H1 (cell line): ENCODE measurements around the gene DNAJC16. TPM values are rescaled to one million over a fixed set of nuclear protein-coding genes. Genes with fewer than 3 reads are reported as not detected.

Source experiments
- CTCF ChIA-PET: fragments of 300-600 bp; sonication (Branson Sonifier 250); formaldehyde crosslinking; loops from one replicate; lab custom pipeline; 2021; ENCODE audit not compliant: partially characterized antibody; lab: Charles Lee
- POLR2A ChIA-PET: fragments of 300-600 bp; sonication (Branson Sonifier 250); formaldehyde crosslinking; loops from one replicate; lab custom pipeline; 2021; ENCODE audit warnings: inconsistent platforms; ENCODE audit not compliant: partially characterized antibody; lab: Charles Lee
- DNase-seq, 2 experiments: peaks; one replicate each; pipeline versions ENCODE4 v3.0.0 to v3.0.0-alpha.2; 2010 to 2022; ENCODE audit warnings: low spot score in 2 of 2, low read depth in 1 of 2, mixed read lengths in 1 of 2
- FAIRE-seq: peaks from 2 replicates; lab custom pipeline; 2011; peaks lifted over from hg19 to GRCh38; lab: Jason Lieb, UNC
- H2AFZ ChIP-seq: 2 replicates; pipeline ENCODE4 v1.8.1; 2012; ENCODE audit warnings: low read length, inconsistent platforms
- H2AK5ac ChIP-seq: 2 replicates; pipeline ENCODE4 v1.6.1; 2013; ENCODE audit warnings: low read depth, low read length
- H2BK120ac ChIP-seq: replicated peaks from 2 replicates; pipeline ENCODE3; 2013; ENCODE audit warnings: low read depth, low read length, inconsistent platforms
- H2BK12ac ChIP-seq: 2 replicates; pipeline ENCODE4 v1.6.1; 2013; ENCODE audit warnings: low read depth, low read length
- H2BK15ac ChIP-seq: 2 replicates; pipeline ENCODE4 v1.6.1; 2013; ENCODE audit warnings: low read length
- H2BK20ac ChIP-seq: 2 replicates; pipeline ENCODE4 v1.6.1; 2013; ENCODE audit warnings: low read length
- H2BK5ac ChIP-seq: 2 replicates; pipeline ENCODE4 v1.6.1; 2013; ENCODE audit warnings: low read depth, low read length
- H3K14ac ChIP-seq: 2 replicates; pipeline ENCODE4 v1.6.1; 2013; ENCODE audit warnings: inconsistent platforms; ENCODE audit not compliant: insufficient read length
- H3K18ac ChIP-seq: 2 replicates; pipeline ENCODE4 v1.6.1; 2013; ENCODE audit warnings: low read length; ENCODE audit errors: extremely low read depth
- H3K23ac ChIP-seq: 2 replicates; pipeline ENCODE4 v1.6.1; 2013; ENCODE audit warnings: inconsistent platforms; ENCODE audit not compliant: insufficient read length
- H3K23me2 ChIP-seq: 2 replicates; pipeline ENCODE4 v1.6.1; 2013; ENCODE audit warnings: low read depth, low read length
- H3K27ac ChIP-seq: 2 replicates; pipeline ENCODE4 v1.6.1; 2011; ENCODE audit warnings: low read depth, low read length, inconsistent platforms
- H3K27me3 ChIP-seq, 4 experiments: replicated peaks in 1 of 4; 1 replicate in 1 of 4; 2 replicates in 3 of 4; pipeline versions ENCODE4 v1.6.1 to v1.8.1; 2011 to 2013; ENCODE audit warnings: low read length in 3 of 4, mild to moderate bottlenecking in 3 of 4, inconsistent platforms in 2 of 4, mixed read lengths in 2 of 4, moderate library complexity in 1 of 4; ENCODE audit not compliant: control insufficient read depth in 3 of 4, insufficient read depth in 3 of 4; ENCODE audit errors: extremely low read depth in 1 of 4
- H3K36me3 ChIP-seq, 4 experiments: 2 replicates each; pipeline versions ENCODE4 v1.6.1 to v1.8.1; 2011 to 2013; ENCODE audit warnings: mild to moderate bottlenecking in 4 of 4, low read length in 3 of 4, moderate library complexity in 2 of 4, control low read depth in 1 of 4, inconsistent platforms in 1 of 4; ENCODE audit not compliant: insufficient read depth in 4 of 4, control insufficient read depth in 2 of 4
- H3K4ac ChIP-seq: replicated peaks from 2 replicates; pipeline ENCODE3; 2013; ENCODE audit warnings: low read length, low read depth, mixed read lengths, inconsistent platforms; ENCODE audit not compliant: insufficient read length
- H3K4me1 ChIP-seq, 4 experiments: replicated peaks in 1 of 4; 1 replicate in 1 of 4; 2 replicates in 3 of 4; pipeline versions ENCODE4 v1.6.1 to v1.8.1; 2011 to 2013; ENCODE audit warnings: low read length in 3 of 4, inconsistent platforms in 2 of 4, mixed read lengths in 1 of 4; ENCODE audit not compliant: insufficient read depth in 4 of 4, control insufficient read depth in 3 of 4
- H3K4me2 ChIP-seq, 2 experiments: 2 replicates each; pipeline versions ENCODE4 v1.6.1 to v1.8.1; 2011 to 2013; ENCODE audit warnings: low read depth in 2 of 2, low read length in 2 of 2, control low read depth in 1 of 2, inconsistent platforms in 1 of 2, mild to moderate bottlenecking in 1 of 2; ENCODE audit not compliant: insufficient read depth in 1 of 2
- H3K4me3 ChIP-seq, 4 experiments: fragments of 200-600, 300-600 bp in 1 of 4; sonication (generic), shearing (Covaris generic), sonication (Bioruptor Twin) in 1 of 4; 2 replicates each; pipeline versions ENCODE4 v1.5.1 to v1.8.1; 2011 to 2016; ENCODE audit warnings: low read length in 4 of 4, low read depth in 3 of 4, control low read depth in 2 of 4, inconsistent platforms in 2 of 4, mild to moderate bottlenecking in 2 of 4, mixed read lengths in 1 of 4, moderate library complexity in 1 of 4; ENCODE audit not compliant: insufficient read depth in 2 of 4; ENCODE audit errors: extremely low read depth in 1 of 4
- H3K56ac ChIP-seq: replicated peaks from 2 replicates; pipeline ENCODE3; 2013; ENCODE audit warnings: low read depth, mild to moderate bottlenecking, mixed read lengths, low read length, inconsistent platforms; ENCODE audit not compliant: insufficient read length
- H3K79me1 ChIP-seq: 2 replicates; pipeline ENCODE4 v1.6.1; 2013; ENCODE audit warnings: low read depth, low read length, control low read depth
- H3K79me2 ChIP-seq, 2 experiments: 2 replicates each; pipeline versions ENCODE4 v1.6.1 to v1.8.1; 2012 to 2013; ENCODE audit warnings: low read length in 2 of 2, mild to moderate bottlenecking in 2 of 2, inconsistent platforms in 1 of 2; ENCODE audit not compliant: insufficient read depth in 2 of 2, control insufficient read depth in 1 of 2
- H3K9ac ChIP-seq, 4 experiments: replicated peaks in 1 of 4; 1 replicate in 1 of 4; 2 replicates in 3 of 4; pipeline versions ENCODE4 v1.6.1 to v1.8.1; 2011 to 2013; ENCODE audit warnings: low read depth in 3 of 4, low read length in 3 of 4, control low read depth in 2 of 4, mild to moderate bottlenecking in 2 of 4, moderate library complexity in 2 of 4, inconsistent platforms in 1 of 4; ENCODE audit errors: extremely low read depth in 1 of 4
- H3K9me3 ChIP-seq, 2 experiments: 2 replicates each; pipeline versions ENCODE4 v1.6.1 to v1.8.1; 2012 to 2013; ENCODE audit warnings: mild to moderate bottlenecking in 2 of 2, moderate library complexity in 2 of 2, control low read depth in 1 of 2, inconsistent platforms in 1 of 2, low read depth in 1 of 2, low read length in 1 of 2, mixed read lengths in 1 of 2; ENCODE audit not compliant: insufficient read depth in 2 of 2
- H4K20me1 ChIP-seq, 2 experiments: replicated peaks in 1 of 2; 2 replicates each; pipeline versions ENCODE3 to v1.8.1; 2011 to 2013; ENCODE audit warnings: inconsistent platforms in 2 of 2, low read length in 2 of 2, mild to moderate bottlenecking in 1 of 2; ENCODE audit not compliant: insufficient read depth in 2 of 2, control insufficient read depth in 1 of 2
- H4K5ac ChIP-seq: 2 replicates; pipeline ENCODE4 v1.6.1; 2013; ENCODE audit warnings: low read length, low read depth, mixed read lengths, inconsistent platforms; ENCODE audit not compliant: insufficient read length
- H4K8ac ChIP-seq: 2 replicates; pipeline ENCODE4 v1.8.0; 2013; ENCODE audit warnings: mild to moderate bottlenecking, moderate library complexity, low read length, inconsistent platforms; ENCODE audit not compliant: insufficient read depth; ENCODE audit errors: extremely low read depth
- H4K91ac ChIP-seq: replicated peaks from 2 replicates; pipeline ENCODE3; 2013; ENCODE audit warnings: low read length, mixed read lengths, inconsistent platforms; ENCODE audit not compliant: insufficient read length
- ASH2L ChIP-seq: fragments of 200-600, 300-600 bp; sonication (generic); IDR thresholded peaks from one replicate; pipeline ENCODE4 v1.7.1; 2017; ENCODE audit warnings: low read length
- BRCA1 ChIP-seq: IDR thresholded peaks from 2 replicates; pipeline ENCODE4 v1.6.1; 2012; ENCODE audit warnings: low read depth, low read length, improper control_type of control experiment
- JUND ChIP-seq: IDR thresholded peaks from 2 replicates; pipeline ENCODE4 v1.6.1; 2011; ENCODE audit warnings: mild to moderate bottlenecking, improper control_type of control experiment, low read length
- KDM5A ChIP-seq: fragments of 200-600 bp; IDR thresholded peaks from 2 replicates; pipeline ENCODE4 v1.7.1; 2012; ENCODE audit warnings: mild to moderate bottlenecking, low read length, inconsistent platforms, mixed read lengths
- MAFK ChIP-seq: IDR thresholded peaks from 2 replicates; pipeline ENCODE4 v1.6.1; 2012; ENCODE audit warnings: low read depth, mild to moderate bottlenecking, improper control_type of control experiment, low read length
- NRF1 ChIP-seq: IDR thresholded peaks from 2 replicates; pipeline ENCODE4 v1.6.1; 2011; ENCODE audit warnings: mild to moderate bottlenecking, low read depth, low read length, improper control_type of control experiment
- RFX5 ChIP-seq: IDR thresholded peaks from 2 replicates; pipeline ENCODE4 v1.6.1; 2011; ENCODE audit warnings: low read depth, low read length, improper control_type of control experiment, borderline replicate concordance
- SIRT6 ChIP-seq: IDR thresholded peaks from one replicate; pipeline ENCODE4 v1.7.1; 2012; ENCODE audit warnings: low read length, inconsistent platforms
- TBP ChIP-seq: IDR thresholded peaks from 2 replicates; pipeline ENCODE4 v1.6.1; 2011; ENCODE audit warnings: low read depth, low read length, improper control_type of control experiment
- WGBS, 2 experiments: shearing (Covaris generic) in 1 of 2; methylation state at CpG; one replicate each; pipeline versions ENCODE4 v1.1.6 to v1.1.7; 2013 to 2015; ENCODE audit warnings: low lambda C conversion rate in 2 of 2, mixed read lengths in 2 of 2, inconsistent platforms in 1 of 2, low coverage in 1 of 2, missing lambda C conversion rate in 1 of 2; ENCODE audit not compliant: insufficient replicate concordance in 2 of 2, insufficient coverage in 1 of 2, insufficient read length in 1 of 2; ENCODE audit errors: extremely low coverage in 1 of 2, missing lambda C conversion rate in 1 of 2; 5-methylcytosine and 5-hydroxymethylcytosine counted together
- polyA plus RNA-seq, 7 experiments: library from polyadenylated mRNA; depleted of rRNA in 3 of 7; stranded (reverse) in 5 of 7; unstranded in 2 of 7; fragments of >200 nt in 5 of 7; fragments of 200-250 nt in 2 of 7; gene quantifications; 1 replicate in 5 of 7; 2 replicates in 1 of 7; 4 replicates in 1 of 7; pipeline versions ENCODE4 v1.2.1 to v1.2.3, GENCODE V29; 2011 to 2013; ENCODE audit warnings: missing spikeins in 2 of 7, mixed read lengths in 2 of 7
- total RNA-seq: library from RNA; stranded (reverse); fragmentation: NEBNext Ultra II Directional; extraction: Animal tissue kit (Norgen Biotek cat#: 25700); gene quantifications from 2 replicates; pipeline ENCODE4 v1.2.1, GENCODE V29; 2021

DNAJC16 gene
- total and polyA plus RNA-seq, 2 of the 8 experiments (the other 6 are each of a cell fraction or from before 2014, with no cell fraction given): 7.9 to 23.3 TPM

GRCh38 chr1:15488371-15488770, 38.3 kb upstream of the DNAJC16 start:
- no peak overlapping the region for H2AFZ ChIP-seq
- no peak overlapping the region for H3K4me3 ChIP-seq
- H3K79me1 ChIP-seq: no peaks in the 10 kb centered on the region
- H4K8ac ChIP-seq: no peak overlapping the region
- no peak overlapping the region for H2BK120ac ChIP-seq
- no peaks in the 10 kb centered on the region for H3K27me3 ChIP-seq
- H3K36me3 ChIP-seq: peaks cover 0 to 4% (median 0%) of the 10 kb centered on the region in 4 experiments; a peak in 2 of 8 replicates
- DNase-seq (no peak), FAIRE-seq (no peak)
- no peak overlapping the region for H2BK5ac ChIP-seq
- H4K5ac ChIP-seq: no peak overlapping the region
- WGBS, 2 experiments: 86% methylated on average over 3 of the region's 3 CpGs; no CpG with 5 or more reads in 1 of the 2 experiments
- POLR2A ChIA-PET: interaction anchor here (1.2 kb wide), 1 partner anchor 61 kb away, joined by 3 read pairs; no protein-coding TSS in a partner anchor
- no peaks in the 10 kb centered on the region for H4K20me1 ChIP-seq
- H2AK5ac ChIP-seq: no peak overlapping the region
- H3K18ac ChIP-seq: no peak overlapping the region
- no peak overlapping the region for H4K91ac ChIP-seq
- no peak overlapping the region for H3K4ac ChIP-seq
- no peaks in the 10 kb centered on the region for H3K23me2 ChIP-seq
- CTCF ChIA-PET: interaction anchor here (1.9 to 2.6 kb wide), 2 partner anchors 12 to 14 kb away, joined by 5 to 9 read pairs; no protein-coding TSS in a partner anchor
- H3K79me2 ChIP-seq: no peaks in the 10 kb centered on the region
- no peak overlapping the region for H3K23ac ChIP-seq
- H2BK12ac ChIP-seq: no peak overlapping the region
- no peak overlapping the region for H3K9ac ChIP-seq
- no peak overlapping the region for H2BK20ac ChIP-seq
- no peaks in the 10 kb centered on the region for H3K9me3 ChIP-seq
- no peak overlapping the region for H2BK15ac ChIP-seq
- no peak overlapping the region for H3K27ac ChIP-seq
- H3K56ac ChIP-seq: no peak overlapping the region
- H3K4me2 ChIP-seq: no peak overlapping the region
- no peak overlapping the region for H3K14ac ChIP-seq
- H3K4me1 ChIP-seq: no peaks in the 10 kb centered on the region
- TF ChIP-seq KDM5A (no peak), TBP (no peak), JUND (no peak), MAFK (no peak), SIRT6 (no peak), RFX5 (no peak), BRCA1 (no peak), ASH2L (no peak), NRF1 (no peak)
